GM12865 (cell line): ENCODE results near the gene FGFR4.

Experiments used
- DNase-seq: peaks from one replicate; pipeline ENCODE4 v3.0.0; 2010; ENCODE audit warnings: low read depth
- H3K4me3 ChIP-seq: 2 replicates; pipeline ENCODE4 v1.5.1; 2011; ENCODE audit warnings: mild to moderate bottlenecking, low read depth, low read length, control low read depth
- CTCF ChIP-seq: IDR thresholded peaks from 2 replicates; pipeline ENCODE4 v1.5.1; 2011; ENCODE audit warnings: low read length, control low read depth, low read depth, inconsistent platforms; ENCODE audit not compliant: insufficient read depth; ENCODE audit errors: missing control alignments

The FGFR4 gene

GRCh38 chr5:177067503-177067902, 19.2 kb upstream of the FGFR4 start:
- TF ChIP-seq CTCF: no peak
- H3K4me3 ChIP-seq: no peak overlapping the region
- no peak for DNase-seq

GRCh38 chr5:177070536-177071191, 16.1 kb upstream of the FGFR4 start:
- TF ChIP-seq CTCF: no peak
- DNase-seq: no peak
- H3K4me3 ChIP-seq: no peak overlapping the region

- H3K4me3 ChIP-seq: no peak overlapping the region
- TF ChIP-seq CTCF: peak; percentile 88
- peak; percentile 82 for DNase-seq
Observed at GRCh38 chr5:177071666-177072385, 14.9 kb upstream of the FGFR4 start.

- no peak overlapping the region for H3K4me3 ChIP-seq
- no peak for TF ChIP-seq CTCF
- DNase-seq: no peak
Observed at GRCh38 chr5:177077335-177077734, 9.4 kb upstream of the FGFR4 start.

GRCh38 chr5:177079606-177080005, 7.1 kb upstream of the FGFR4 start:
- no peak for DNase-seq
- TF ChIP-seq CTCF: no peak
- H3K4me3 ChIP-seq: no peak overlapping the region

GRCh38 chr5:177080265-177080664, 6.5 kb upstream of the FGFR4 start:
- no peak for TF ChIP-seq CTCF
- DNase-seq: no peak
- no peak overlapping the region for H3K4me3 ChIP-seq
